HepG2 (cell line): ENCODE measurements around the gene GPBAR1.

Experiments
- KLF6 ChIP-seq: IDR thresholded peaks from 2 replicates; pipeline ENCODE4 v1.8.0; 2016; ENCODE audit warnings: missing biosample characterization, missing genetic modification reagents
- SRF ChIP-seq: IDR thresholded peaks from 2 replicates; pipeline ENCODE4 v1.6.1; 2011; ENCODE audit warnings: mild to moderate bottlenecking, low read depth, low read length, moderate library complexity

DNA sequence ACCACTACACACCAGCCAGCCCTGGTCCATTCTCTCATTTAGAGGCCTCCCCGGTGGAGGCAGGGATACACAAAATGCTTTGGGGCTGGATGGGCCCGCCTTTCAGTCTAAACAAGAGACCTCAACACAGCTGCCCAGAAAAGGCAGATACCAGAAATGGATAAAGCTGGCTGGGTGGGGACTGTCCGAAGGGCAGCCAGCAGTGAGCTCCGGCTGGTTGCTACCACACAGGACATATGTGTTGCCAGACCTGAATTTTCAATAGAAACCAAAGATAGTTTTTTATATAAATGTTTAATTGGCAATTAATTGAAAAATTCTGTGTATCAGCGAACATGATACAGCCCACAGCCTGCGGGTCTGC is 1.4 kb downstream of the GPBAR1 start:
- TF ChIP-seq SRF (no peak), KLF6 (CRISPR knock-in tag) (no peak)
